ENCODE results near the gene SPATC1L. TPM values are rescaled to one million over a fixed set of nuclear protein-coding genes. Genes with fewer than 3 reads are reported as not detected.
"Not testable (repeated sequence)": the region's sequence is repeated elsewhere in the genome, so short reads cannot be mapped to it uniquely, and the experiment has no call there.

Gene SPATC1L
- total RNA-seq, 1 donor from 2014 or later: 32.8 TPM

DNA sequence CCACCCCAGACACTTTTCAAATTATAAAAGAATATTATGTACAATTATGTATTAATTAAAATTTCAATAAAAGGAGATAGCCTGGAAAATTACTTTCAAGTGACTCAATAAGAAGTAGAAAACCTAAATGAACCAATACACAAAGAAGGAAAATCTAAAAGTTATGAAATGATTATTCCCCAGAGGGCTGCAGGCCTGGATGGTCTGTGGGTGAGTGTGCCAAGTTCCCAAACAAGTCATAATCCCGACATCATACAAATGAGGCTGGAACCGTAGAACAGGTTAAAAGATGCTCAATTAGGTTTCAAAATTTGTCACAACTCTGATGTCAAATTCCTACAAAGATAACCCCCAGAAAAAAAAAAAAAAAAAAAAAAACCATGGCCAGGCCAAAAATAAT, 12.7 kb downstream of the SPATC1L start:
- peaks cover 13% of the 10 kb centered on the region for H3K36me3 Mint-ChIP-seq (ENCODE audit: insufficient read depth)
- H3K4me1 Mint-ChIP-seq (ENCODE audit: low read depth): no peaks in the 10 kb centered on the region
- DNase-seq (ENCODE audit: low spot score, unreplicated experiment): no peak
- TF ChIP-seq, protein P1, sequence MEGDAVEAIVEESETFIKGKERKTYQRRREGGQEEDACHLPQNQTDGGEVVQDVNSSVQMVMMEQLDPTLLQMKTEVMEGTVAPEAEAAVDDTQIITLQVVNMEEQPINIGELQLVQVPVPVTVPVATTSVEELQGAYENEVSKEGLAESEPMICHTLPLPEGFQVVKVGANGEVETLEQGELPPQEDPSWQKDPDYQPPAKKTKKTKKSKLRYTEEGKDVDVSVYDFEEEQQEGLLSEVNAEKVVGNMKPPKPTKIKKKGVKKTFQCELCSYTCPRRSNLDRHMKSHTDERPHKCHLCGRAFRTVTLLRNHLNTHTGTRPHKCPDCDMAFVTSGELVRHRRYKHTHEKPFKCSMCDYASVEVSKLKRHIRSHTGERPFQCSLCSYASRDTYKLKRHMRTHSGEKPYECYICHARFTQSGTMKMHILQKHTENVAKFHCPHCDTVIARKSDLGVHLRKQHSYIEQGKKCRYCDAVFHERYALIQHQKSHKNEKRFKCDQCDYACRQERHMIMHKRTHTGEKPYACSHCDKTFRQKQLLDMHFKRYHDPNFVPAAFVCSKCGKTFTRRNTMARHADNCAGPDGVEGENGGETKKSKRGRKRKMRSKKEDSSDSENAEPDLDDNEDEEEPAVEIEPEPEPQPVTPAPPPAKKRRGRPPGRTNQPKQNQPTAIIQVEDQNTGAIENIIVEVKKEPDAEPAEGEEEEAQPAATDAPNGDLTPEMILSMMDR (IDR thresholded peaks at IDR 0.05; ENCODE audit: unreplicated experiment): no peak
- H3K4me3 Mint-ChIP-seq (ENCODE audit: low read depth): no peak overlapping the region
- no peaks in the 10 kb centered on the region for H3K27me3 Mint-ChIP-seq
- peaks cover 20% of the 10 kb centered on the region for H3K9me3 Mint-ChIP-seq (ENCODE audit: low read depth)
- peak overlapping the region; percentile 41 for H3K27ac Mint-ChIP-seq

DNA sequence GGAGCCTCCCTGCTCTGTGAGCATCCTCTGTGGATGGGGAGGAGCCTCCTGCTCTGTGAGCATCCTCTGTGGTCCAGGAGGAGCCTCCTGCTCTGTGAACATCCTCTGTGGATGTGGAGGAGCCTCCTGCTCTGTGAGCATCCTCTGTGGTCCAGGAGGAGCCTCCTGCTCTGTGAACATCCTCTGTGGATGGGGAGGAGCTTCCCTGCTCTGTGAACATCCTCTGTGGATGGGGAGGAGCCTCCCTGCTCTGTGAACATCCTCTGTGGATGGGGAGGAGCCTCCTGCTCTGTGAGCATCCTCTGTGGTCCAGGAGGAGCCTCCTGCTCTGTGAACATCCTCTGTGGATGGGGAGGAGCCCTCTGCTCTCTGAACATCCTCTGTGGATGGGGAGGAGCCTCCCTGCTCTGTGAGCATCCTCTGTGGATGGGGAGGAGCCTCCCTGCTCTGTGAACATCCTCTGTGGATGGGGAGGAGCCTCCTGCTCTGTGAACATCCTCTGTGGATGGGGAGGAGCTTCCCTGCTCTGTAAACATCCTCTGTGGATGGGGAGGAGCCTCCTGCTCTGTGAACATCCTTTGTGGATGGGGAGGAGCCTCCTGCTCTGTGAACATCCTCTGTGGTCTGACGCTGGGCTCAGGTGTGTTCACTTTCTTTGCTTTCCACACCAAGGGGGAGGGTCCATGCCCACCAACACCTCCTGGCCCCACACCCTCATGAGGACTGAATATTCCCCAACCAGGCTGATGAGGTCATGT, 13.6 kb downstream of the SPATC1L start:
- H3K4me1 Mint-ChIP-seq (ENCODE audit: low read depth); H3K27ac Mint-ChIP-seq; H3K27me3 Mint-ChIP-seq; DNase-seq (ENCODE audit: low spot score, unreplicated experiment); H3K4me3 Mint-ChIP-seq (ENCODE audit: low read depth): not testable (repeated sequence)
- H3K36me3 Mint-ChIP-seq (ENCODE audit: insufficient read depth): peaks cover 14% of the 10 kb centered on the region
- H3K9me3 Mint-ChIP-seq (ENCODE audit: low read depth): peaks cover 12% of the 10 kb centered on the region

DNA sequence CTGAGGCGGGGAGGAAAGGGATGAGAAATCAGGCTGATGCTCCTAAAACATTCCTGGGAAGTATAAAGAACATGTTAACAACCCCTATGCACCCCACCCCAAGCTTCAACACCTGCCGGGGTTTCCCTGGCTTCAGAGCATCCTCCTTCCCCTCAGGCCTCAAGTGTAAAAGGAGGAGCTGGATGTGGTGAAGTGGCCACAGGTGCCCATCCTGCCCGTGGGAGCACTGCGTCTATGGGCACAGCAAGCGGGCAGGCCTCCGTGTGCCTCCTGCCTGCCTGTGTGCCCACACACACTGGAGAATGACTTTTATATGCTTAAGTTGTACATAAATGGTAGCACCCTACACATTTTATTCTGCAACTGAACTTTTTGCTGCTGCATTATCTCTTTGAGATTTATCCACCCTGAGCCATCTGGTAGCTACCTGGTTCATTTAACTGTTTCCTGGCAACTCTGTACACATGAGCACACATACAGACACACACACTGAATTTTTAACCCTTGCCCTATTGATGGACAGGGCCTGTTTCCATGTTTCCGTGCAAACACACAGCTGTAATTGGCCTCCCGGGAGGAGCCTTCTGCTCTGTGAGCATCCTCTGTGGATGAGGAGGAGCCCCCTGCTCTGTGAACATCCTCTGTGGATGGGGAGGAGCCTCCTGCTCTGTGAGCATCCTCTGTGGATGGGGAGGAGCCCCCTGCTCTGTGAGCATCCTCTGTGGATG, 15.4 kb downstream of the SPATC1L start:
- Mint-ChIP-seq H3K4me3 (ENCODE audit: low read depth) (no peak overlapping the region), H3K27ac (peak overlapping the region; percentile 17), H3K4me1 (ENCODE audit: low read depth) (no peaks in the 10 kb centered on the region), H3K9me3 (ENCODE audit: low read depth) (no peaks in the 10 kb centered on the region), H3K36me3 (ENCODE audit: insufficient read depth) (peaks cover 19% of the 10 kb centered on the region), H3K27me3 (no peaks in the 10 kb centered on the region)
- TF ChIP-seq, protein P1 (IDR thresholded peaks at IDR 0.05; ENCODE audit: unreplicated experiment): no peak
- DNase-seq (ENCODE audit: low spot score, unreplicated experiment): no peak

DNA sequence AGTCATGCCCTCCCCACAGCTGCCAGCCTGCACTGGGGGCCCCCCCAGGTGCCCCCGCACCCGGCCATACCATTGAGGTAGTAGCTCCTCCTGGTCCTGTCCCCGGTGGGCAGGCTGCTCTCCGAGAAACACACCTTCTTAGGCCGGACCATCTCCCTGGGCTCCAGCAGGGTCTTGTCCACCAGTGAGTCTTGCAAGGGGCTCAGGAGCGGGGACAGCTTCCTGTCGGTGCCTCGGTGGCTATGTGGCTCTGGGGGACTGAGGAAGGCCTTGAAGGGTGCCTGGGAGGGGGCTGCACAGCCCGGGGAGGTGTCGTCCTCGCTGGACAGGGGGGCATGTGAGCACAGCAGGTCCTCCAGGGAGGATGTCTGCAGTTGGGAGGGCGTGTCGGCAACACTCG, 16.0 kb downstream of the SPATC1L start:
- Mint-ChIP-seq H3K9me3 (ENCODE audit: low read depth) (no peaks in the 10 kb centered on the region), H3K36me3 (ENCODE audit: insufficient read depth) (peaks cover 23% of the 10 kb centered on the region), H3K4me1 (ENCODE audit: low read depth) (no peaks in the 10 kb centered on the region), H3K27ac (no peak overlapping the region), H3K27me3 (no peaks in the 10 kb centered on the region), H3K4me3 (ENCODE audit: low read depth) (no peak overlapping the region)
- TF ChIP-seq, protein P1 (IDR thresholded peaks at IDR 0.05; ENCODE audit: unreplicated experiment): no peak
- DNase-seq (ENCODE audit: low spot score, unreplicated experiment): no peak

DNA sequence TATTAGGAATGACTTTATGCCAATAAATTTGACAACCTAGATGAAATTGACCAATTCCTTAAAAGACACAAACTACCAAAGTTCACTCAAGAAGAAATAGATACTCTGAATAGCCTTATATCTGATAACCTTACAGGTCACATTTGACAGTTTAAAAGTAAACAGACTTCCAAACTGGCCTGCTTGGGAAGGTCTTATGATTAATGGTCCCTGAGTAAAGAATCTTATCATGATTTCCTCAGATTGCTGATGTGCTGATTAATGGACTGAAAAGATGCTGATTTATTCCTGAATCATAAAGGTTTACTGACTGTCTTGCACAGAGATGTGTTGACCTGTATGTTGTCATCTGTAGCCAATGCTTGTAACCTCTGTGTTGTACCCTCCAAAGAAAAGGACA, 19.2 kb downstream of the SPATC1L start:
- TF ChIP-seq, protein P1 (IDR thresholded peaks at IDR 0.05; ENCODE audit: unreplicated experiment): no peak
- no peak overlapping the region for H3K27ac Mint-ChIP-seq
- H3K9me3 Mint-ChIP-seq (ENCODE audit: low read depth): no peaks in the 10 kb centered on the region
- H3K27me3 Mint-ChIP-seq: no peaks in the 10 kb centered on the region
- no peak overlapping the region for H3K4me3 Mint-ChIP-seq (ENCODE audit: low read depth)
- H3K4me1 Mint-ChIP-seq (ENCODE audit: low read depth): no peaks in the 10 kb centered on the region
- peaks cover 32% of the 10 kb centered on the region for H3K36me3 Mint-ChIP-seq (ENCODE audit: insufficient read depth)
- no peak for DNase-seq (ENCODE audit: low spot score, unreplicated experiment)
